ENCODE data around the gene RPL10.
A peak's percentile ranks its signal among the peaks of the same experiment; 100 is the strongest.

DNA sequence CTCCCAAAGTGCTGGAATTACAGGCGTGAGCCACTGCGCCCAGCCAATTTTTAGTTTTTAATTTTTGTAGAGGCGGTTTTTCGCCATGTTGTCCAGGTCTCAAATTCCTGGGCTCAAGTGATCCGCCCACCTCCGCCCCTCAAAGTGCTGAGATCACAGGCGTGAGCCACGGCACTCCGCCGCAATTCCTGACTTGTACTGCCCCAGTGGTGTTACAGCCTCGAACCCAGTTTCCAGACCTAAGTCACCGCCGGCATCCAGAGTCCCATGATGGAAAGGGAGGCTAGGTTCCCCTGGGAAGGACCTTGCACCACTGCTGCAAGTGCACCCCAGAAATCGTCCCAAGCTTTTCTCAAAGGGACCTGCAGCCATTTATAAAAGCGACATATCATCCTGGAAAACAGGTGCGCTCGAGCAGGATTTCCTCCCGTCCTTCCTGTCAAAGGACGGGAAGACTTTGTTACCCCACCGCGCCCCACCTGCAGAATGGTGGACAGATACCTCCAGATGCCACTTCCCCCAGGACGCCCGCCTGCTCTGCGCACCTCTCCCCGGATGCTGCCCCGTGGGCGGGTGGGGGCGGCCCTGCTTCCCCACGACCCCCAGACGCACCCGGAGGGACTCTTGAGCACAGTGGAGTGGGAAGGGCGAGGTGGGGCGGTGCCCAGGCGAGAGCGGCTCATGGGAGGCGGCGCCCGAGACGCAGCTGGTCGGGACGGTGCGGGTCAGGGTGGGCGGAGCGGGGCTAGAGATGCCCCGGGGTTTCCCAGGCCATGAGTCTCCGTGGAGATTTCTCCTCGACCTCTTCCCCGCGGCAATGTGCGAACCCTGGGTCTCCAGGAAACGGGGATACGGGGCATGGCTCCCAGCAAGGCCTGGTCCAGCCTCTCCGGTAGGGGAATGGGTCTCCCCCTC, 947 bp upstream of the RPL10 start:
- TF ChIP-seq, protein P1, sequence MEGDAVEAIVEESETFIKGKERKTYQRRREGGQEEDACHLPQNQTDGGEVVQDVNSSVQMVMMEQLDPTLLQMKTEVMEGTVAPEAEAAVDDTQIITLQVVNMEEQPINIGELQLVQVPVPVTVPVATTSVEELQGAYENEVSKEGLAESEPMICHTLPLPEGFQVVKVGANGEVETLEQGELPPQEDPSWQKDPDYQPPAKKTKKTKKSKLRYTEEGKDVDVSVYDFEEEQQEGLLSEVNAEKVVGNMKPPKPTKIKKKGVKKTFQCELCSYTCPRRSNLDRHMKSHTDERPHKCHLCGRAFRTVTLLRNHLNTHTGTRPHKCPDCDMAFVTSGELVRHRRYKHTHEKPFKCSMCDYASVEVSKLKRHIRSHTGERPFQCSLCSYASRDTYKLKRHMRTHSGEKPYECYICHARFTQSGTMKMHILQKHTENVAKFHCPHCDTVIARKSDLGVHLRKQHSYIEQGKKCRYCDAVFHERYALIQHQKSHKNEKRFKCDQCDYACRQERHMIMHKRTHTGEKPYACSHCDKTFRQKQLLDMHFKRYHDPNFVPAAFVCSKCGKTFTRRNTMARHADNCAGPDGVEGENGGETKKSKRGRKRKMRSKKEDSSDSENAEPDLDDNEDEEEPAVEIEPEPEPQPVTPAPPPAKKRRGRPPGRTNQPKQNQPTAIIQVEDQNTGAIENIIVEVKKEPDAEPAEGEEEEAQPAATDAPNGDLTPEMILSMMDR (IDR thresholded peaks at IDR 0.05): no peak
- peak; percentile 33 for TF ChIP-seq POLR2A (IDR thresholded peaks at IDR 0.05)

Measured in right lobe of liver (tissue), 4 donors.